HG02610 (cell line): ENCODE results near the gene PALS1.
"Not testable (repeated sequence)": the region's sequence is repeated elsewhere in the genome, so short reads cannot be mapped to it uniquely, and the experiment has no call there.

ENCODE experiments used
- ATAC-seq: cut with Tn5 transposase; IDR thresholded peaks from one replicate; pipeline ENCODE4 v1.9.1; 2021; ENCODE audit warnings: mild to moderate bottlenecking, moderate library complexity; ENCODE audit not compliant: unreplicated experiment

Gene PALS1

GRCh38 chr14:67257906-67258305, 16.7 kb downstream of the PALS1 start:
- no peak for ATAC-seq

- no peak for ATAC-seq
These were observed 19.7 kb downstream of the PALS1 start for GRCh38 chr14:67260965-67261364.

GRCh38 chr14:67263499-67264149, 22.4 kb downstream of the PALS1 start:
- no peak for ATAC-seq

DNA sequence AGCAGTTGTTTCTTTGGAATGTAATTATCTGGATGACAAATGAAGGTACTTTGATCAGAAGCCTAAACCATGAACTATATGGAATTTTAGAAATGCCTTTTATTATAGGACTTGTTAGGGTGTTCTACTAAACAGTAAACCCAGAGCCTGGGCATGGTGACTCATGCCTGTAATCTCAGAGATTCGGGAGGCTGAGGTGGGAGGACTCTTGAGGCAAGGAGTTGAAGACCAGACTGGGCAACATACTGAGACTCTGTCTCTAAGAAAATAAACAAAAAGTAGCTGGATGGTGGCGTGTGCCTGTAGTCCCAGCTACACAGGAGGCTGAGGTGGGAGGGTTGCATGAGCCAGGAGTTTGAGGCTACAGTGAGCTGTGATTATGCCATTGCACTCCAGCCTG, 23.9 kb downstream of the PALS1 start:
- ATAC-seq: no peak

DNA sequence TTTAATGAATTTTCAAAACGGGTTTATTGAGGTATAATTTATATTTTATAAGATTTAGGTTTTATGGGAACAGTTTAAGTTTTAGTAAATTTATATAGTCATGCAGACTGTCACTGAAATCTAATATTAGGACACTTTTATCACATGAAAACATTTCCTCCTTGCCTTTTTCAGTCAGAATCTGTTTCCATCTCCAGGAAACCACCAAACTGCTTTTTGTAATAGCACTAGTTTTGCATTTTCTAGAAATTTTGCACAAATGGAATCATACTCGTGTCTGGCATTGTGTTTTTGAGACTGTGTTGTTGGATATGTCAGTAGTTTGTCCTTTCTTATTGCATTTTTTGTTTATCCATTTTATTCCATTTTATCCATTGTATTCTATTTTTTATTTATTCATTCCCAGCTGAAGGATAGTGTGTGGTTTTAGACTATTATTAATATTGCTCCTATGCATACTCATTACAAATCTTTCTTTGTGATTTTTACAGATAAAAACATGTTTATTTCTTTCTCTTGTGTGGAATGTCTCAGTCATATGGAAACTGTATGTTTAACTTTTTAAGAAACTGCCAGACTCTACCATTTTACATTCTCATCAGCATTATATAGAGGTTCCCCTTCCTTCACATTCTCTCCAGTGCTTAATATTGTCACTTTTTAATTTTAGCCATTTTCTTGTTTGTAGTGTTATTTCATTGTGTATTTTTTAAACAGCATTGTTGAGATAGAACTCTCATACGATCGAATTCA, 26.5 kb downstream of the PALS1 start:
- no peak for ATAC-seq

DNA sequence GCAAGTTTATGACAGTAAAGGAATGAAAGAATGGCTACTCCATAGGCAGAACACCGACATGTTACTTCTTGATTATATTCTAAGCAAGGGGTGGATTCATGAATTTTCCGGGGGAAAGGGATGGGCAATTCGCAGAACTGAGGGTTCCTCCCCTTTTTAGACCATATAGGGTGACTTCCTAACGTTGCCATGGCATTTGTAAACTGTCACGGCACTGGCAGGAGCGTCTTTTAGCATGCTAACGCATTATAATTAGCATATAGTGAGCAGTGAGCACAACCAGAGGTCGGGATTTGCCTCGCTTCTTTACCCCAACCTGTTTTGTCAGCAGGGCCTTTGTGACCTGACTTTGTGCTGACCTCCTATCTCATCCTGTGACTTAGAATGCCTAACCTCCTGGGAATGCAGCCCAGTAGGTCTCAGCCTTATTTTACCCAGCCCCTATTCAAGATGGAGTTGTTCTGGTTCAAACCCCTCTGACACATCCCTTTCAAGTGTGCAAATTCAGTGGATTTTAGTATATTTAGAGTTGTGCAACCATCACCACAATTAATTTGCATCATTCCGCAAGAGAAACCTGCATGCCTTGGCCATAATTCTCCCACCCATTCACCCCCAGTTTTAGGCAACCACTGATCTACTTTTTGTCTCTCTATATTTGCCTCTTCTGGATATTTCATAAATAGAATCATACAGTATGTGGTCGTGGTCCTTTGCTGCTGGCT, 27.4 kb downstream of the PALS1 start:
- ATAC-seq: no peak

DNA sequence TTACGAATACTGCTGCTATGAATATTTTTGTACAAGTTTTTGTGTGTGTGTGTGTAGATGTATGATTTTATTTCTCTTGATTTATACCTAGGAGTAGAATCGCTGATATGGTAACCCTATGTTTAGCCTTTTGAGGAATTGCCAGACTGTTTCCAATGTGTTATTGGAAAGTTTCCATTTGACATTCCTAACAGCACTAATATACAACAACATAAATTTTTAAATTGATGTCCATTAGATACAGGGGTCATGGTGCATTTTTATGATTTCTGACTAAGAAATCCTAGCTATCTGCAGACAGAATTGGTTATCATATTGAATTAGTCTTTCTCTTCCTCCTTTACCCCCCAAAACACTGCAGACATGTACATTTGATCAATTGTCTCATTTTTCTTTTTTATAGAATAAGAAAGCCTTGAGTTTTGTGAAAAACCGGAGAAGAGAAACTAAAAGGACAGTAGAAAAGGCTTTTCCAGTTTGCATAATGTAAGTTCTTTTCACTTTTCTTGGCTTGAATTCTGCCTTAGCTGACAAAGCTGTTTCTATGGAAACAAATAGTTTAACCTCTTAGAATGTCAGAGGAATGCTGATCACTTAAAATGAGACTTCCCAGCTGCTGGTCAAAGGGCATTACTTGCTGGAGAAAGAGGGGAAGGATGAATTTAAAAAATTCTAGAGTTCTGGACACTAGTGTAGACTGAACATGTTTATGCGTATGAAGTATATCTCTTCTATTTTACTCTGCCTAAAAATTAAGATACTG, 28.2 kb downstream of the PALS1 start:
- no peak for ATAC-seq

DNA sequence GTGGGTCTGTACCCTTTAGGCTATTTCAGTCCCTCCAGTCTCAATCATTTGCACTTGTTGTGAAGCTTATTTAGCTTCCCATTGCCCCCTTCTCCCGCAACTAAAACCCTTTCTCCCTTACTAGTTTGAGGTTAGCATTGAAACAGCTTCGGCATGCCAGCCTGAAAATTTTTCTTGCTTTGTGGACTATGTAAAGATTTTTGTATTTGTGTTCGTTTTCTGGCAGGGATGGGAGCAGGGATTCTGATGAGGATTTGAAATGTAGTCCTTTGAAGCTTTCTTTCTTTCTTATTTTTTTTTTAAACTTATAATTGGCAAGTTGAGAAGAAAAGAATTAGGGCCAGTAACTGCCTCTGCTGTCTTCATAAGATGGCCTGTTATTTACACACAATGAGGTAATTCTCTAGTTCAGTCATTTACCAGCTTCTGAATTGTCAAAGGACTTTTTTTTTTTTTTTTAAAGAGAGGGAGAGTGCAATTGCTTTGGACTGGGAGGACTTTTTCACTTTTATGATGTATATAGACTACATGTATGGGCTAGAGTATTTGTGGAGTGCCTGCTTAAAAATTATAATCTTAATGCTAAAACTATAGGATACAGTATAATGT, 29.0 kb downstream of the PALS1 start:
- ATAC-seq: no peak

DNA sequence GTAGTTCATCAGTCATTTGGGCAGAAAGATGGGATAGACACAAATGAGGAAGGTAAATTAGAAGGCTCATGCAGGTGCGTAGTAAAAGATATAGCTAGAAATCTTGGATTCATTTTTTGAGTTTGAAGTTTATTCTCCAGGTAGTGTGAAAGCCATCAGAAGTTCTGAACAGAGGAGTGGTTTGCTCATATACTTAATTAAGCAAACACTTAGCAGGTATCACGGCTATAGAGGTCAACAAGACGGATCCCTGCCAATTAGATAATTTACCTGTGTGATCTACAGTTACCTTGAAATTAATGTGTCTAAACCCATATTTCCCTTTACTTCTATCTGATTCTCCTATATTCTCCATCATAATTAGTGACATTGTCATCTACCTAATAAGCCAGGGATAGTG, 29.7 kb downstream of the PALS1 start:
- no peak for ATAC-seq

GRCh38 chr14:67273281-67273680, 32.0 kb downstream of the PALS1 start:
- not testable (repeated sequence) for ATAC-seq

- no peak for ATAC-seq
These were observed 34.9 kb downstream of the PALS1 start for GRCh38 chr14:67276131-67276530.

DNA sequence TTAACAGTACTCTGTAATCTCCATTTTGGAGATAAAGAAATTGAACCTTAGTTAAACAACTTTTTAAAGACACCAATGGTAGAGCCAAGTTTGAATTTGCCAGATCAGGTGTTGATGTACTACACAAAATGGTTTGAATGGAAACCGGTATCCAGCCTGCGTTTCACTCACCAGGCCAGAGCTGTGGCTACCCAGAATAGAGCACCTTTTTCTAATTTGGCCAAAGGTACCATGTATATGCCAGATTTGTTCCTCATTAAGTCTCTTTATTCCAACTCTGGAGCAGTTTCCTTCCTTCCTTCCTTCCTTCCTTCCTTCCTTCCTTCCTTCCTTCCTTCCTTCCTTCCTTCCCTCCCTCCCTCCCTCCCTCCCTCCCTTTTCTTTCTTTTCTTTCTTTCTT, 39.3 kb downstream of the PALS1 start:
- no peak for ATAC-seq

DNA sequence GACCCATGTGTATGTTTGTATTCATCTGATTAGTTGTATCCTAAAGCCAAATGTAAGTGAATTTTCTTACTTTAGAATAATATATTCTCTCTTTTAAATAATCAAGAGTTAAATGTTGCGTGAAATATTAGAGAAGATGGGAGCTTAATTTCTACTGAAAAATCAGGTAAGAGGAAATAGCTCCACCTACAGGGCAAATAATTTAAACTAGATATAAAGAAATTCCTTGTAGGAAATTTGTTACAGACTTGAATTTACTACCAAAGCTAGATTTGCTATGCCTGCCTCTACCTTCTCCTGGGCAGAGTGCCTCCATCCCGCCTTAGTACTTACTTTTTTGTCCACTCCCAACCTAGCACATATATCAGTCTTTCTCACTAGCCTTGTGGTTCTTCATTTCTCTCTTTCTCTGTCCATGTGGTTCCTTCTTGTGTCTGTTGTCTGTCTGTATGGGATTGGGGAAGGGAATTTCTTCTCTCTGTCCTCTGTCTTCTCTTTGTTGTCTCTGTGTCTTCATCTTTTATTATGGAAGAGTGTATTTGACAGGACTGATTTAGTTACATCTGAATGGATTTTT, 44.7 kb downstream of the PALS1 start:
- ATAC-seq: no peak
